K562 (cell line): ENCODE data around the gene RRAD. TPM values are rescaled to one million over a fixed set of nuclear protein-coding genes. Genes with fewer than 3 reads are reported as not detected.
A peak's percentile ranks its signal among the peaks of the same experiment; 100 is the strongest.

Experiments used
- ATAC-seq: fragments of 200-7000 bp; cut with Tn5 transposase; 3 replicates; pipeline ENCODE4 v1.9.1; 2020; ENCODE audit warnings: moderate library complexity
- BruUV-seq: library from RNA; stranded (reverse); fragments of 400-500 nt; replicated peaks from 2 replicates; lab custom pipeline; 2021; lab: Mats Ljungman, UMichigan
- CTCF ChIA-PET: fragments of 300-600 bp; formaldehyde crosslinking; extraction: SDS; loops from one replicate; lab custom pipeline; 2021; ENCODE audit warnings: low intra/inter-chr PET ratio; lab: Yijun Ruan, JAX
- POLR2A ChIA-PET: fragments of 300-600, 350-650 bp; sonication (Branson Sonifier 250); formaldehyde crosslinking; extraction: SDS; loops from one replicate; lab custom pipeline; 2021; ENCODE audit warnings: antibody characterized with exemption, inconsistent platforms; lab: Yijun Ruan, JAX
- DNase-seq, 4 experiments: peaks; one replicate each; pipeline versions ENCODE4 v3.0.0 to v3.0.0-alpha.2; 2011 to 2018; ENCODE audit warnings: low spot score in 3 of 4, mixed read lengths in 3 of 4; ENCODE audit errors: extremely low read depth in 1 of 4
- FAIRE-seq: peaks from 2 replicates; lab custom pipeline; 2011; peaks lifted over from hg19 to GRCh38; lab: Jason Lieb, UNC
- H2AFZ ChIP-seq: 2 replicates; pipeline ENCODE4 v1.6.0; 2011; ENCODE audit warnings: low read depth, low read length, control low read depth, inconsistent platforms
- H3K27ac ChIP-seq: fragments of 200-600 bp; 3 replicates; pipeline ENCODE4 v1.8.0; 2011; ENCODE audit warnings: low read depth, mild to moderate bottlenecking, control low read depth, inconsistent platforms, low read length, moderate library complexity, mixed read lengths; ENCODE audit errors: extremely low read depth
- H3K27me3 ChIP-seq, 2 experiments: fragments of 300-600 bp in 1 of 2; 2 replicates in 1 of 2; 3 replicates in 1 of 2; pipeline versions ENCODE4 v1.6.0 to v1.8.0; 2011; ENCODE audit warnings: inconsistent platforms in 2 of 2, low read length in 2 of 2, mild to moderate bottlenecking in 1 of 2, mixed read lengths in 1 of 2, moderate library complexity in 1 of 2; ENCODE audit not compliant: control insufficient read depth in 2 of 2, insufficient read depth in 2 of 2
- H3K36me3 ChIP-seq: fragments of 300-600 bp; 3 replicates; pipeline ENCODE4 v1.8.0; 2011; ENCODE audit warnings: mild to moderate bottlenecking, low read length, inconsistent platforms; ENCODE audit not compliant: control insufficient read depth, insufficient read depth
- H3K4me1 ChIP-seq, 2 experiments: fragments of 200-600 bp in 1 of 2; replicated peaks in 1 of 2; 2 replicates in 1 of 2; 3 replicates in 1 of 2; pipeline versions ENCODE4 v1.5.1 to v1.8.0; 2011; ENCODE audit warnings: inconsistent platforms in 2 of 2, low read length in 2 of 2, mild to moderate bottlenecking in 1 of 2, mixed read lengths in 1 of 2, moderate library complexity in 1 of 2; ENCODE audit not compliant: control insufficient read depth in 2 of 2, insufficient read depth in 2 of 2
- H3K4me2 ChIP-seq: 2 replicates; pipeline ENCODE4 v1.6.1; 2011; ENCODE audit warnings: low read length, control low read depth, inconsistent platforms, mixed read lengths; ENCODE audit not compliant: insufficient read depth
- H3K4me3 ChIP-seq: fragments of 200-600 bp; sonication (generic), shearing (Covaris generic); 2 replicates; pipeline ENCODE4 v1.5.1; 2016; ENCODE audit warnings: control low read depth, inconsistent platforms
- H3K79me2 ChIP-seq: fragments of 200-600 bp; 3 replicates; pipeline ENCODE4 v1.8.0; 2011; ENCODE audit warnings: low read length, inconsistent platforms; ENCODE audit not compliant: control insufficient read depth, insufficient read depth
- H3K9ac ChIP-seq, 2 experiments: 2 replicates each; pipeline versions ENCODE4 v1.6.0 to v1.6.1; 2011; ENCODE audit warnings: low read depth in 2 of 2, low read length in 2 of 2, control low read depth in 1 of 2, inconsistent platforms in 1 of 2, mild to moderate bottlenecking in 1 of 2, mixed read lengths in 1 of 2; ENCODE audit not compliant: insufficient read depth in 1 of 2
- H3K9me1 ChIP-seq: one replicate; pipeline ENCODE4 v1.6.0; 2011; ENCODE audit warnings: inconsistent platforms, mild to moderate bottlenecking, low read length, moderate library complexity; ENCODE audit not compliant: control insufficient read depth, insufficient read depth
- H3K9me3 ChIP-seq: replicated peaks from 2 replicates; pipeline ENCODE4 v1.5.1; 2011; ENCODE audit warnings: low read depth, low read length, inconsistent platforms; ENCODE audit not compliant: control insufficient read depth, insufficient read depth
- H4K20me1 ChIP-seq: replicated peaks from 2 replicates; pipeline ENCODE4 v1.6.1; 2011; ENCODE audit warnings: low read length, inconsistent platforms, mixed read lengths; ENCODE audit not compliant: control insufficient read depth, insufficient read depth
- FOS ChIP-seq: IDR thresholded peaks from 3 replicates; pipeline ENCODE4 v1.6.1; 2011; ENCODE audit not compliant: insufficient read length; ENCODE audit errors: extremely low read depth
- KLF16 ChIP-seq: IDR thresholded peaks from 2 replicates; pipeline ENCODE4 v1.6.1; 2016; ENCODE audit warnings: antibody characterized with exemption
- NFIC ChIP-seq: fragments of 450-650 bp; IDR thresholded peaks from 2 replicates; pipeline ENCODE4 v1.6.1; 2017; ENCODE audit warnings: mild to moderate bottlenecking, inconsistent platforms
- POLR2A ChIP-seq: fragments of 450-650 bp; conservative IDR thresholded peaks from 2 replicates; pipeline ENCODE4 v1.6.1; 2016
- POLR2G ChIP-seq: fragments of 200-400 bp; formaldehyde crosslinking; IDR thresholded peaks from 2 replicates; pipeline ENCODE4 v1.6.1; 2017; ENCODE audit warnings: low read depth, mild to moderate bottlenecking, antibody characterized with exemption, low read length, moderate library complexity
- PREB ChIP-seq: sonication (generic); formaldehyde crosslinking; IDR thresholded peaks from 2 replicates; pipeline ENCODE4 v1.8.1; 2023; ENCODE audit warnings: mild to moderate bottlenecking, missing genetic modification reagents
- PRMT5 ChIP-seq: sonication (generic); formaldehyde crosslinking; IDR thresholded peaks from 2 replicates; pipeline ENCODE4 v1.5.0; 2020; ENCODE audit warnings: missing genetic modification reagents
- WGBS: fragments of 100-300 bp; shearing (Covaris generic); methylation state at CpG from one replicate; pipeline ENCODE4 v1.1.6; 2016; ENCODE audit warnings: low coverage, mixed read lengths; ENCODE audit not compliant: insufficient coverage; ENCODE audit errors: missing lambda C conversion rate; 5-methylcytosine and 5-hydroxymethylcytosine counted together
- in situ Hi-C: fragments of 300-500 bp; cut with MboI; formaldehyde crosslinking; loops from 4 replicates; pipeline ENCODE4 v1.15.0; 2018; ENCODE audit warnings: inconsistent platforms, mixed read lengths
- intact Hi-C: fragments of 100-400 bp; cut with micrococcal nuclease; formaldehyde crosslinking; loops from 2 replicates; pipeline ENCODE4 v1.14.2; 2022
- polyA plus RNA-seq, 8 experiments: library from polyadenylated mRNA; depleted of rRNA in 4 of 8; stranded (reverse) in 5 of 8; unstranded in 3 of 8; fragments of >200 nt; fragmentation: Nextera tagmentation in 2 of 8; fragmentation: Illumina TruSeq in 1 of 8; extraction: Ambion mirVana in 2 of 8; extraction: Trizol in 1 of 8; gene quantifications; 2 replicates each; pipeline versions ENCODE4 v1.2.1 to v1.2.3, GENCODE V29; 2011 to 2014; ENCODE audit warnings: inconsistent platforms in 1 of 8, missing spikeins in 1 of 8
- total RNA-seq, 7 experiments: library from RNA; depleted of rRNA in 6 of 7; stranded (reverse); fragments of >200 nt in 6 of 7; fragmentation: Illumina TruSeq in 2 of 7; extraction: Trizol in 2 of 7; gene quantifications; 2 replicates each; pipeline versions ENCODE4 v1.2.1 to v1.2.3, GENCODE V29; 2011 to 2021; ENCODE audit warnings: low replicate concordance in 1 of 7

RRAD gene
- total and polyA plus RNA-seq, 9 of the 15 experiments (the other 6 are each of a cell fraction or from before 2014, with no cell fraction given) = 0.09 to 0.20 (median 0.13) TPM; not detected in 5

DNA sequence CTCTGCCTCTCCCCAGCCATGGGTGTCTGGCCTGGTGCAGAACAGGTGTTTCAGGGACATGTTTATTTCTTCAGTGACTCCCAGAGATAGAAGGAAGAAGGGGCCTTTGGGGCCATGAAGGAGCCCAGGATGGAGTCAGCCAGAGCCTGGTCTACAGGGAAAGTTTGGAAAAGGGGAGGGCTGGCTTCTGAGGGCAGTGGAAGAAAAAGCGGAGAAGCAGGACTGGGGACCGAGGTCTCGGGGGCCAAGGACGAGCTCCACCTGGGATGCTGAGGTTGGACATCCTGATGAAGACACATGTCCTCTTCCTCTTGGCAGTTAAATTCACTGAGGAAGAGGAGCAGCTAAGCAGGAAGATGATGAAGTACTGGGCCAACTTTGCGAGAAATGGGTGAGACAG, 17.6 kb upstream of the RRAD start (continued):
- TF ChIP-seq KLF16 (no peak), FOS (no peak), PRMT5 (no peak), PREB (CRISPR knock-in tag) (no peak), POLR2A (no peak)

DNA sequence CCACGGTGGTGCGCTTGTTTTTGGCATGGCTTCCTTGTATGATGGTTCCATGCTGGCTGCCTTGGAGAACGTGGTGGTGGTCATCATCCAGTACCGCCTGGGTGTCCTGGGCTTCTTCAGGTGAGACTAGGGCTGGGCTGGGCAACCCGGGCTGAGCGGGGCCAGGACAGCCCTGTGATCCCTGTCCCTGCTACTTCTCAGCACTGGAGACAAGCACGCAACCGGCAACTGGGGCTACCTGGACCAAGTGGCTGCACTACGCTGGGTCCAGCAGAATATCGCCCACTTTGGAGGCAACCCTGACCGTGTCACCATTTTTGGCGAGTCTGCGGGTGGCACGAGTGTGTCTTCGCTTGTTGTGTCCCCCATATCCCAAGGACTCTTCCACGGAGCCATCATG, 14.9 kb upstream of the RRAD start:
- Histone ChIP-seq H3K4me3 (no peak overlapping the region), H3K79me2 (peaks cover 22% of the 10 kb centered on the region)
- no peak for FAIRE-seq
- in situ Hi-C loops = no loop called here
- TF ChIP-seq NFIC = no peak
- peak; percentile 46 for TF ChIP-seq POLR2G
- TF ChIP-seq, all 486 proteins: peak for 1
- no peak overlapping the region for H2AFZ ChIP-seq
- intact Hi-C loops = no loop called here
- no peaks in the 10 kb centered on the region for H3K27me3 ChIP-seq
- peaks cover 7 to 24% of the 10 kb centered on the region in 2 experiments for H3K4me1 ChIP-seq
- POLR2A ChIA-PET = interaction anchor here (0.6 kb wide), 1 partner anchor 539 kb away, joined by 3 read pairs; no protein-coding TSS in a partner anchor
- H3K36me3 ChIP-seq = peaks cover 79% of the 10 kb centered on the region; the same call in 2 of the 3 replicates
- 0 out of 2 replicates have a peak, but pooled peaks cover 5% of the 10 kb centered on the region for H4K20me1 ChIP-seq
- CTCF ChIA-PET = no interaction called here
- H3K9ac ChIP-seq = peak overlapping the region in 1 of 2 experiments; percentile 47; a peak in 1 of 4 replicates
- ATAC-seq (no peak), DNase-seq (no peak)
- no peak overlapping the region for H3K27ac ChIP-seq
- 96% methylated on average over 13 of the region's 16 CpGs for WGBS
- H3K4me2 ChIP-seq = no peak overlapping the region
- no peaks in the 10 kb centered on the region for H3K9me3 ChIP-seq
- no peaks in the 10 kb centered on the region for H3K9me1 ChIP-seq
- BruUV-seq = no TSS peak
